Panc1 (cell line): ENCODE data around the gene CLVS2. TPM values are rescaled to one million over a fixed set of nuclear protein-coding genes. Genes with fewer than 3 reads are reported as not detected.

Experiments used
- ATAC-seq: fragments of 200-7000 bp; cut with Tn5 transposase; 2 replicates; pipeline ENCODE4 v1.9.1; 2020; ENCODE audit warnings: mild to moderate bottlenecking, moderate library complexity
- BruUV-seq: library from RNA; stranded (reverse); fragments of 400-500 nt; replicated peaks from 2 replicates; lab custom pipeline; 2021; lab: Mats Ljungman, UMichigan
- CTCF ChIA-PET: fragments of 300-600 bp; sonication (Branson Sonifier 250); formaldehyde crosslinking; loops from one replicate; lab custom pipeline; 2022; ENCODE audit warnings: antibody characterized with exemption; lab: Charles Lee
- POLR2A ChIA-PET: fragments of 300-600 bp; sonication (Branson Sonifier 250); formaldehyde crosslinking; loops from one replicate; lab custom pipeline; 2022; ENCODE audit warnings: antibody characterized with exemption; lab: Charles Lee
- DNase-seq: peaks from one replicate; pipeline ENCODE4 v3.0.0-alpha.2; 2010; ENCODE audit warnings: low read depth, low spot score
- H3K27ac ChIP-seq: 2 replicates; pipeline ENCODE4 v1.5.1; 2011; ENCODE audit warnings: mild to moderate bottlenecking, low read length, inconsistent platforms
- H3K27me3 ChIP-seq: fragments of 200-500 bp; sonication (Bioruptor generic); 2 replicates; pipeline ENCODE4 v1.6.0; 2014; ENCODE audit warnings: low read length, inconsistent platforms; ENCODE audit not compliant: control insufficient read depth, insufficient read depth
- H3K36me3 ChIP-seq: fragments of 200-500 bp; sonication (Bioruptor generic); 2 replicates; pipeline ENCODE4 v1.5.1; 2014; ENCODE audit warnings: inconsistent platforms, mild to moderate bottlenecking, low read length, moderate library complexity; ENCODE audit not compliant: control insufficient read depth, insufficient read depth
- H3K4me1 ChIP-seq: 2 replicates; pipeline ENCODE4 v1.5.1; 2011; ENCODE audit warnings: inconsistent platforms, mild to moderate bottlenecking, low read length, moderate library complexity; ENCODE audit not compliant: control insufficient read depth, insufficient read depth
- H3K4me3 ChIP-seq, 2 experiments: 2 replicates each; pipeline ENCODE4 v1.5.1; 2011 to 2012; ENCODE audit warnings: low read depth in 2 of 2, low read length in 2 of 2, mild to moderate bottlenecking in 2 of 2, inconsistent platforms in 1 of 2, moderate library complexity in 1 of 2
- H3K9me3 ChIP-seq: fragments of 200-500 bp; sonication (Bioruptor generic); 2 replicates; pipeline ENCODE4 v1.5.1; 2014; ENCODE audit warnings: low read depth, mild to moderate bottlenecking, inconsistent platforms, low read length, moderate library complexity; ENCODE audit not compliant: control insufficient read depth, insufficient read depth
- CTCF ChIP-seq: fragments of 450-650 bp; IDR thresholded peaks from 2 replicates; pipeline ENCODE4 v1.5.1; 2017; ENCODE audit warnings: mild to moderate bottlenecking
- SIN3A ChIP-seq: IDR thresholded peaks from 2 replicates; pipeline ENCODE4 v1.6.1; 2012; ENCODE audit warnings: low read depth, mild to moderate bottlenecking, low read length, moderate library complexity, borderline replicate concordance; ENCODE audit not compliant: insufficient read depth
- TCF7L2 ChIP-seq: IDR thresholded peaks from 2 replicates; pipeline ENCODE4 v1.6.1; 2011; ENCODE audit warnings: mild to moderate bottlenecking, low read depth, low read length, inconsistent platforms
- in situ Hi-C: cut with HindIII; loops from 2 replicates; pipeline ENCODE4 v1.10.0; 2016; ENCODE audit warnings: low sequenced_read_pairs, low pct_unique_long_range_greater_than_20kb
- intact Hi-C: fragments of 100-400 bp; cut with micrococcal nuclease; formaldehyde crosslinking; loops from one replicate; pipeline ENCODE4 v1.10.0; 2022; ENCODE audit not compliant: unreplicated experiment
- total RNA-seq: library from RNA; stranded (reverse); gene quantifications from one replicate; pipeline ENCODE4 v1.2.1, GENCODE V29; 2021; ENCODE audit not compliant: unreplicated experiment
- TF ChIP-seq, protein P1 (sequence below), 2 experiments: IDR thresholded peaks; 2 replicates each; pipeline ENCODE4 v1.6.1; 2011 to 2012; ENCODE audit warnings: low read depth in 2 of 2, control low read depth in 1 of 2, low read length in 1 of 2, mild to moderate bottlenecking in 1 of 2, moderate library complexity in 1 of 2; ENCODE audit not compliant: insufficient read depth in 1 of 2

The CLVS2 gene
- total RNA-seq, 1 experiment from 2014 or later: 1.1 TPM

DNA sequence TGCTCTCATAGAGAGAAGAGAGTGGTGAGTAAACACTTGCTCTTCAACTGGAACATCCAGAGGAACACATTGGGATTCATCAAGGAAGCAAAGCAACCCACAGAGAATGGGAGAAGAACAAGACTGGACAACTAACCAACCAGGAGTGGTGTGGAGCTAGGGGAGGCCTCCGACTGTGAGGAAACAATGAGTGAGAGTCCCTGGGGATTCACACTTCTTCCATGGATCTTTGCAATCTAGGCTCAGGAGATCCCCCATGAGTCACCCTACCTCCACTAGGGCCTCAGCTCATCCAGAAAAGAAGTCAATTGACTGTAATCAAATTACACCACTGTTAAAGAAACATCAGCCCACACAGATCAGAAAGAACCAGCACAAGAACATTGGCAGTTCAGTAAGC is 42.3 kb upstream of the CLVS2 start:
- no peaks in the 10 kb centered on the region for H3K4me1 ChIP-seq
- intact Hi-C loops (no loop called here), in situ Hi-C loops (no loop called here)
- H3K9me3 ChIP-seq: no peaks in the 10 kb centered on the region
- TF ChIP-seq TCF7L2: no peak
- ATAC-seq (no peak), DNase-seq (no peak)
- POLR2A ChIA-PET: no interaction called here
- BruUV-seq: no TSS peak
- CTCF ChIA-PET: no interaction called here
- H3K27ac ChIP-seq: no peak overlapping the region
- H3K4me3 ChIP-seq: no peak overlapping the region
- no peaks in the 10 kb centered on the region for H3K36me3 ChIP-seq
- no peaks in the 10 kb centered on the region for H3K27me3 ChIP-seq

DNA sequence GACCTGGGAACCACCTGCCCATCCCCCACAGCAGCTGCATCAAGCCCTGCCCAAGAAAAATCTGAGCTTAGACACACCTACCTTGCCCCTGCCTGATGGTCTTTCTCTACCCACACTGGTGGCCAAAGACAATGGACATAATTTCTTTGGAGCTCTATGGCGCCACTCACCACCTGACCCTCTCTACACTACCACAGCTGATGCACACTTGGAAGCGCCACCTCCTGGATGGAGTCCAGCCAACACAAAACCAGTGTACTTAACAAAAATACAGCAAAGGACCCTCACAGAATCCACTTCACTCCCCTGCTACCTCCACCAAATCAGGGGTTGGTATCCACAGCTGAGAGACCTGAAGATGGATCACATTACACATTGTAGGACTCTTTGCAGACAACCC is 39.7 kb upstream of the CLVS2 start:
- H3K27ac ChIP-seq: no peak overlapping the region
- in situ Hi-C loops: no loop called here
- H3K9me3 ChIP-seq: no peaks in the 10 kb centered on the region
- no TSS peak for BruUV-seq
- intact Hi-C loops: no loop called here
- DNase-seq (no peak), ATAC-seq (no peak)
- H3K4me3 ChIP-seq: no peak overlapping the region
- POLR2A ChIA-PET: no interaction called here
- H3K36me3 ChIP-seq: no peaks in the 10 kb centered on the region
- CTCF ChIA-PET: no interaction called here
- H3K4me1 ChIP-seq: no peaks in the 10 kb centered on the region
- TF ChIP-seq TCF7L2 (no peak), SIN3A (no peak)
- no peaks in the 10 kb centered on the region for H3K27me3 ChIP-seq

GRCh38 chr6:122962000-122962624 is 33.9 kb upstream of the CLVS2 start:
- ATAC-seq (no peak), DNase-seq (no peak)
- H3K9me3 ChIP-seq: no peaks in the 10 kb centered on the region
- in situ Hi-C loops: no loop called here
- no peak overlapping the region for H3K4me3 ChIP-seq
- no peaks in the 10 kb centered on the region for H3K36me3 ChIP-seq
- ChIA-PET CTCF (no interaction called here), POLR2A (no interaction called here)
- intact Hi-C loops: no loop called here
- no peaks in the 10 kb centered on the region for H3K4me1 ChIP-seq
- no TSS peak for BruUV-seq
- no peak overlapping the region for H3K27ac ChIP-seq
- H3K27me3 ChIP-seq: no peaks in the 10 kb centered on the region
- TF ChIP-seq TCF7L2 (no peak), SIN3A (no peak), CTCF (no peak)
- TF ChIP-seq, protein P1, sequence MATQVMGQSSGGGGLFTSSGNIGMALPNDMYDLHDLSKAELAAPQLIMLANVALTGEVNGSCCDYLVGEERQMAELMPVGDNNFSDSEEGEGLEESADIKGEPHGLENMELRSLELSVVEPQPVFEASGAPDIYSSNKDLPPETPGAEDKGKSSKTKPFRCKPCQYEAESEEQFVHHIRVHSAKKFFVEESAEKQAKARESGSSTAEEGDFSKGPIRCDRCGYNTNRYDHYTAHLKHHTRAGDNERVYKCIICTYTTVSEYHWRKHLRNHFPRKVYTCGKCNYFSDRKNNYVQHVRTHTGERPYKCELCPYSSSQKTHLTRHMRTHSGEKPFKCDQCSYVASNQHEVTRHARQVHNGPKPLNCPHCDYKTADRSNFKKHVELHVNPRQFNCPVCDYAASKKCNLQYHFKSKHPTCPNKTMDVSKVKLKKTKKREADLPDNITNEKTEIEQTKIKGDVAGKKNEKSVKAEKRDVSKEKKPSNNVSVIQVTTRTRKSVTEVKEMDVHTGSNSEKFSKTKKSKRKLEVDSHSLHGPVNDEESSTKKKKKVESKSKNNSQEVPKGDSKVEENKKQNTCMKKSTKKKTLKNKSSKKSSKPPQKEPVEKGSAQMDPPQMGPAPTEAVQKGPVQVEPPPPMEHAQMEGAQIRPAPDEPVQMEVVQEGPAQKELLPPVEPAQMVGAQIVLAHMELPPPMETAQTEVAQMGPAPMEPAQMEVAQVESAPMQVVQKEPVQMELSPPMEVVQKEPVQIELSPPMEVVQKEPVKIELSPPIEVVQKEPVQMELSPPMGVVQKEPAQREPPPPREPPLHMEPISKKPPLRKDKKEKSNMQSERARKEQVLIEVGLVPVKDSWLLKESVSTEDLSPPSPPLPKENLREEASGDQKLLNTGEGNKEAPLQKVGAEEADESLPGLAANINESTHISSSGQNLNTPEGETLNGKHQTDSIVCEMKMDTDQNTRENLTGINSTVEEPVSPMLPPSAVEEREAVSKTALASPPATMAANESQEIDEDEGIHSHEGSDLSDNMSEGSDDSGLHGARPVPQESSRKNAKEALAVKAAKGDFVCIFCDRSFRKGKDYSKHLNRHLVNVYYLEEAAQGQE (IDR thresholded peaks at IDR 0.05; ENCODE audit: insufficient read depth in 1 of 2, low read depth in 2 of 2, low read length in 1 of 2): no peak
